Epithelial cell of esophagus (primary cell): ENCODE results near the gene TOMM6.

Experiments used
- DNase-seq: peaks from one replicate; pipeline ENCODE4 v3.0.0; 2010; ENCODE audit warnings: low read depth
- H3K4me3 ChIP-seq: 2 replicates; pipeline ENCODE4 v1.5.1; 2011; ENCODE audit warnings: mild to moderate bottlenecking, low read length, control low read depth
- CTCF ChIP-seq: IDR thresholded peaks from 2 replicates; pipeline ENCODE4 v1.5.1; 2011; ENCODE audit warnings: low read depth, mild to moderate bottlenecking, low read length, control low read depth, inconsistent platforms; ENCODE audit not compliant: insufficient read depth; ENCODE audit errors: missing control alignments

The TOMM6 gene

GRCh38 chr6:41815587-41815986, 28.1 kb downstream of the TOMM6 start:
- H3K4me3 ChIP-seq = no peak overlapping the region
- no peak for TF ChIP-seq CTCF
- DNase-seq = peak; percentile 50

GRCh38 chr6:41818271-41819054, 31.0 kb downstream of the TOMM6 start:
- TF ChIP-seq CTCF = no peak
- H3K4me3 ChIP-seq = no peak overlapping the region
- peak; percentile 61 for DNase-seq

- no peak overlapping the region for H3K4me3 ChIP-seq
- no peak for TF ChIP-seq CTCF
- DNase-seq = no peak
Measured at GRCh38 chr6:41821266-41821665, 33.8 kb downstream of the TOMM6 start.

- TF ChIP-seq CTCF = no peak
- no peak for DNase-seq
Measured at GRCh38 chr6:41822021-41822420, 34.5 kb downstream of the TOMM6 start.

GRCh38 chr6:41823178-41823577, 35.7 kb downstream of the TOMM6 start:
- H3K4me3 ChIP-seq = no peak overlapping the region
- no peak for DNase-seq
- TF ChIP-seq CTCF = no peak

More at GRCh38 chr6:41822021-41822420, 34.5 kb downstream of the TOMM6 start:
- no peak overlapping the region for H3K4me3 ChIP-seq

GRCh38 chr6:41824571-41825569, 37.4 kb downstream of the TOMM6 start:
- no peak for TF ChIP-seq CTCF
- H3K4me3 ChIP-seq = no peak overlapping the region
- peak; percentile 84 for DNase-seq
